CD4-positive, alpha-beta T cell treated with Interleukin-6 at 100 ng/mL for 8 hours (primary cell): ENCODE data around the gene GNAZ.

Experiments
- DNase-seq: peaks from one replicate; pipeline ENCODE4 v3.0.0-alpha.2; 2020; ENCODE audit warnings: mixed read lengths, low spot score

GNAZ gene

GRCh38 chr22:23107487-23108248 is 37.3 kb downstream of the GNAZ start:
- no peak for DNase-seq

GRCh38 chr22:23108249-23109078 is 38.1 kb downstream of the GNAZ start:
- DNase-seq, result no peak

GRCh38 chr22:23109079-23109347 is 38.7 kb downstream of the GNAZ start:
- DNase-seq, result no peak

GRCh38 chr22:23109441-23109978 is 39.2 kb downstream of the GNAZ start:
- no peak for DNase-seq

GRCh38 chr22:23110190-23110921 is 40.0 kb downstream of the GNAZ start:
- no peak for DNase-seq

- DNase-seq, result no peak
Measured at GRCh38 chr22:23110922-23111527, 40.7 kb downstream of the GNAZ start.

GRCh38 chr22:23112472-23113012 is 42.2 kb downstream of the GNAZ start:
- no peak for DNase-seq

GRCh38 chr22:23113067-23113846 is 42.9 kb downstream of the GNAZ start:
- no peak for DNase-seq

- DNase-seq, result no peak
Measured at GRCh38 chr22:23113847-23114720, 43.8 kb downstream of the GNAZ start.

GRCh38 chr22:23114721-23115020 is 44.4 kb downstream of the GNAZ start:
- DNase-seq, result no peak

- no peak for DNase-seq
Measured at GRCh38 chr22:23115369-23115768, 45.0 kb downstream of the GNAZ start.

GRCh38 chr22:23115825-23116494 is 45.6 kb downstream of the GNAZ start:
- no peak for DNase-seq

GRCh38 chr22:23116506-23117263 is 46.4 kb downstream of the GNAZ start:
- DNase-seq, result no peak

GRCh38 chr22:23117275-23117674 is 47.0 kb downstream of the GNAZ start:
- DNase-seq, result no peak

- DNase-seq, result no peak
Measured at GRCh38 chr22:23117891-23118646, 47.8 kb downstream of the GNAZ start.

- no peak for DNase-seq
Measured at GRCh38 chr22:23118647-23119493, 48.6 kb downstream of the GNAZ start.
